Activated CD4-positive, alpha-beta T cell treated with anti-CD3 and anti-CD28 coated beads for 36 hours (primary cell): ENCODE results near the gene DGKB. TPM values are rescaled to one million over a fixed set of nuclear protein-coding genes. Genes with fewer than 3 reads are reported as not detected.

Source experiments
- ATAC-seq: fragments of 200-7000 bp; cut with Tn5 transposase; one replicate; pipeline ENCODE4 v1.10.0; 2021; ENCODE audit warnings: mild to moderate bottlenecking, moderate library complexity
- CTCF ChIA-PET: fragments of 350-600 bp; sonication (Branson Sonifier 250); formaldehyde crosslinking; loops from one replicate; lab custom pipeline; 2021; ENCODE audit warnings: antibody characterized with exemption; lab: Charles Lee
- POLR2A ChIA-PET: fragments of 350-600 bp; sonication (Branson Sonifier 250); formaldehyde crosslinking; loops from one replicate; lab custom pipeline; 2021; ENCODE audit warnings: antibody characterized with exemption, inconsistent platforms; lab: Charles Lee
- DNase-seq: peaks from one replicate; pipeline ENCODE4 v3.0.0-alpha.2; 2020
- H3K27ac Mint-ChIP-seq: one replicate; pipeline ENCODE4 v1.8.0; 2021; ENCODE audit warnings: mixed read lengths
- H3K27me3 Mint-ChIP-seq: one replicate; pipeline ENCODE4 v1.8.0; 2021; ENCODE audit warnings: mixed read lengths
- H3K36me3 Mint-ChIP-seq: one replicate; pipeline ENCODE4 v1.8.0; 2021; ENCODE audit warnings: low read depth, mixed read lengths
- H3K4me1 Mint-ChIP-seq: one replicate; pipeline ENCODE4 v1.8.0; 2021; ENCODE audit warnings: mixed read lengths
- H3K4me3 Mint-ChIP-seq: one replicate; pipeline ENCODE4 v1.8.0; 2021; ENCODE audit warnings: mild to moderate bottlenecking, moderate library complexity, mixed read lengths
- H3K9me3 Mint-ChIP-seq: one replicate; pipeline ENCODE4 v1.8.0; 2021; ENCODE audit warnings: low read depth, mixed read lengths
- intact Hi-C, 2 experiments: fragments of 100-400 bp; cut with DNase I in 1 of 2; cut with micrococcal nuclease in 1 of 2; formaldehyde crosslinking; loops; one replicate each; pipeline versions ENCODE4 v1.14.2 to v1.15.1; 2022 to 2024; cut with DNase I, micrococcal nuclease
- total RNA-seq, 2 experiments: library from RNA; stranded (reverse); gene quantifications; one replicate each; pipeline ENCODE4 v1.2.3, GENCODE V29; 2021

The DGKB gene
- total RNA-seq, 2 experiments from 2014 or later = not detected

GRCh38 chr7:14377646-14378266 lies 524.8 kb downstream of the DGKB start:
- ATAC-seq = no peak
- Mint-ChIP-seq H3K27me3 (no peaks in the 10 kb centered on the region), H3K9me3 (no peaks in the 10 kb centered on the region), H3K36me3 (no peaks in the 10 kb centered on the region), H3K4me1 (no peaks in the 10 kb centered on the region), H3K4me3 (no peak overlapping the region), H3K27ac (no peak overlapping the region)
- intact Hi-C loops = no loop called here
- no peak for DNase-seq
- CTCF ChIA-PET = no interaction called here
- POLR2A ChIA-PET = no interaction called here

GRCh38 chr7:14376711-14377110 lies 525.8 kb downstream of the DGKB start:
- ChIA-PET CTCF (no interaction called here), POLR2A (no interaction called here)
- ATAC-seq (no peak), DNase-seq (no peak)
- H3K27me3 Mint-ChIP-seq = no peaks in the 10 kb centered on the region
- no peak overlapping the region for H3K4me3 Mint-ChIP-seq
- no peaks in the 10 kb centered on the region for H3K9me3 Mint-ChIP-seq
- intact Hi-C loops = no loop called here
- H3K4me1 Mint-ChIP-seq = no peaks in the 10 kb centered on the region
- H3K27ac Mint-ChIP-seq = no peak overlapping the region
- no peaks in the 10 kb centered on the region for H3K36me3 Mint-ChIP-seq

- no peaks in the 10 kb centered on the region for H3K36me3 Mint-ChIP-seq
- H3K27ac Mint-ChIP-seq = no peak overlapping the region
- no peak for ATAC-seq
- H3K27me3 Mint-ChIP-seq = no peaks in the 10 kb centered on the region
- DNase-seq = no peak
- CTCF ChIA-PET = no interaction called here
- H3K4me3 Mint-ChIP-seq = no peak overlapping the region
- H3K9me3 Mint-ChIP-seq = no peaks in the 10 kb centered on the region
- intact Hi-C loops = no loop called here
- POLR2A ChIA-PET = no interaction called here
- H3K4me1 Mint-ChIP-seq = no peaks in the 10 kb centered on the region
These were observed 526.6 kb downstream of the DGKB start for GRCh38 chr7:14375998-14376397.

GRCh38 chr7:14374336-14374735 lies 528.2 kb downstream of the DGKB start:
- intact Hi-C loops = no loop called here
- no peaks in the 10 kb centered on the region for H3K27me3 Mint-ChIP-seq
- H3K4me3 Mint-ChIP-seq = no peak overlapping the region
- no peaks in the 10 kb centered on the region for H3K36me3 Mint-ChIP-seq
- POLR2A ChIA-PET = no interaction called here
- CTCF ChIA-PET = no interaction called here
- peaks cover 5% of the 10 kb centered on the region for H3K9me3 Mint-ChIP-seq
- ATAC-seq (no peak), DNase-seq (no peak)
- H3K4me1 Mint-ChIP-seq = no peaks in the 10 kb centered on the region
- H3K27ac Mint-ChIP-seq = no peak overlapping the region

GRCh38 chr7:14368285-14368684 lies 534.3 kb downstream of the DGKB start:
- no peaks in the 10 kb centered on the region for H3K4me1 Mint-ChIP-seq
- no peaks in the 10 kb centered on the region for H3K36me3 Mint-ChIP-seq
- no peaks in the 10 kb centered on the region for H3K27me3 Mint-ChIP-seq
- POLR2A ChIA-PET = no interaction called here
- no peak for ATAC-seq
- CTCF ChIA-PET = no interaction called here
- peaks cover 9% of the 10 kb centered on the region for H3K9me3 Mint-ChIP-seq
- H3K27ac Mint-ChIP-seq = no peak overlapping the region
- no peak overlapping the region for H3K4me3 Mint-ChIP-seq
- intact Hi-C loops = no loop called here
- no peak for DNase-seq

GRCh38 chr7:14351167-14351566 lies 551.4 kb downstream of the DGKB start:
- H3K36me3 Mint-ChIP-seq = no peaks in the 10 kb centered on the region
- no peak overlapping the region for H3K27ac Mint-ChIP-seq
- no peaks in the 10 kb centered on the region for H3K9me3 Mint-ChIP-seq
- intact Hi-C loops = no loop called here
- POLR2A ChIA-PET = no interaction called here
- H3K4me3 Mint-ChIP-seq = no peak overlapping the region
- no peak for DNase-seq
- H3K27me3 Mint-ChIP-seq = no peaks in the 10 kb centered on the region
- no peaks in the 10 kb centered on the region for H3K4me1 Mint-ChIP-seq
- CTCF ChIA-PET = no interaction called here
- ATAC-seq = no peak

- no peak overlapping the region for H3K4me3 Mint-ChIP-seq
- ATAC-seq (no peak), DNase-seq (no peak)
- intact Hi-C loops = no loop called here
- CTCF ChIA-PET = no interaction called here
- no peaks in the 10 kb centered on the region for H3K9me3 Mint-ChIP-seq
- POLR2A ChIA-PET = no interaction called here
- no peaks in the 10 kb centered on the region for H3K27me3 Mint-ChIP-seq
- no peak overlapping the region for H3K27ac Mint-ChIP-seq
- H3K4me1 Mint-ChIP-seq = no peaks in the 10 kb centered on the region
- H3K36me3 Mint-ChIP-seq = no peaks in the 10 kb centered on the region
These were observed 561.3 kb downstream of the DGKB start for GRCh38 chr7:14341200-14341775.

GRCh38 chr7:14340393-14341074 lies 562.0 kb downstream of the DGKB start:
- Mint-ChIP-seq H3K4me3 (no peak overlapping the region), H3K9me3 (no peaks in the 10 kb centered on the region), H3K27ac (no peak overlapping the region), H3K4me1 (no peaks in the 10 kb centered on the region), H3K27me3 (no peaks in the 10 kb centered on the region), H3K36me3 (no peaks in the 10 kb centered on the region)
- POLR2A ChIA-PET = no interaction called here
- DNase-seq = no peak
- CTCF ChIA-PET = no interaction called here
- intact Hi-C loops = no loop called here
- ATAC-seq = no peak

GRCh38 chr7:14339861-14340260 lies 562.7 kb downstream of the DGKB start:
- ATAC-seq = no peak
- Mint-ChIP-seq H3K36me3 (no peaks in the 10 kb centered on the region), H3K27ac (no peak overlapping the region), H3K9me3 (no peaks in the 10 kb centered on the region), H3K27me3 (no peaks in the 10 kb centered on the region), H3K4me1 (no peaks in the 10 kb centered on the region), H3K4me3 (no peak overlapping the region)
- CTCF ChIA-PET = no interaction called here
- no peak for DNase-seq
- intact Hi-C loops = no loop called here
- POLR2A ChIA-PET = no interaction called here

- POLR2A ChIA-PET = no interaction called here
- Mint-ChIP-seq H3K4me3 (no peak overlapping the region), H3K36me3 (no peaks in the 10 kb centered on the region), H3K27me3 (no peaks in the 10 kb centered on the region), H3K27ac (no peak overlapping the region), H3K9me3 (no peaks in the 10 kb centered on the region), H3K4me1 (no peaks in the 10 kb centered on the region)
- DNase-seq (no peak), ATAC-seq (no peak)
- CTCF ChIA-PET = no interaction called here
- intact Hi-C loops = no loop called here
These were observed 566.3 kb downstream of the DGKB start for GRCh38 chr7:14336256-14336655.

GRCh38 chr7:14332155-14332554 lies 570.4 kb downstream of the DGKB start:
- no peaks in the 10 kb centered on the region for H3K9me3 Mint-ChIP-seq
- H3K27me3 Mint-ChIP-seq = no peaks in the 10 kb centered on the region
- intact Hi-C loops = no loop called here
- POLR2A ChIA-PET = no interaction called here
- no peaks in the 10 kb centered on the region for H3K4me1 Mint-ChIP-seq
- no peaks in the 10 kb centered on the region for H3K36me3 Mint-ChIP-seq
- H3K27ac Mint-ChIP-seq = no peak overlapping the region
- DNase-seq (no peak), ATAC-seq (no peak)
- CTCF ChIA-PET = no interaction called here
- H3K4me3 Mint-ChIP-seq = no peak overlapping the region

- Mint-ChIP-seq H3K4me1 (no peaks in the 10 kb centered on the region), H3K9me3 (peaks cover 7% of the 10 kb centered on the region), H3K4me3 (no peak overlapping the region), H3K27ac (no peak overlapping the region), H3K36me3 (no peaks in the 10 kb centered on the region), H3K27me3 (no peaks in the 10 kb centered on the region)
- no peak for ATAC-seq
- DNase-seq = no peak
- ChIA-PET POLR2A (no interaction called here), CTCF (no interaction called here)
- intact Hi-C loops = no loop called here
These were observed 577.8 kb downstream of the DGKB start for GRCh38 chr7:14324767-14325166.
